GM21576 (cell line): ENCODE measurements around the gene PAXIP1.
"Not testable (repeated sequence)": the region's sequence is repeated elsewhere in the genome, so short reads cannot be mapped to it uniquely, and the experiment has no call there.

Experiments
- ATAC-seq: cut with Tn5 transposase; IDR thresholded peaks from one replicate; pipeline ENCODE4 v1.9.1; 2021; ENCODE audit warnings: mild to moderate bottlenecking, moderate library complexity; ENCODE audit not compliant: unreplicated experiment

Gene PAXIP1

DNA sequence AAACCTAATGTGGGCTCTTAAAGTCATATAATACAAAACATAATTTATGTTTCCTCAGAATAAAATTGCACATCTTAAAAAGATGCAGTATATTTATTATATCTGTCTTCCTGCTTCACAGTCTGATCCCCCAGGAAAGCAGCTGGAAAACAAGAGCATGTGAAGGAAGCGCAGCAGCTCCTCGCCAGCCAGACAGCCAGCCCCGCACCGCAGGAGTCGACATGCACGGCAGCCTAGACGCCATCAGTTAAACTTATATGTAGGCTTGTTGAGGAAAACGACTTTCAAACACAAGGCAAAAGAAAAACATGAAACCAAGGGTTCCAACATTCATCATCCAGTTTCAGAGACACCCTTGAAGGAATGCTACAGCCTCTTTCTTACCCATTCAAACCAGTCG lies 59.0 kb downstream of the PAXIP1 start:
- no peak for ATAC-seq

DNA sequence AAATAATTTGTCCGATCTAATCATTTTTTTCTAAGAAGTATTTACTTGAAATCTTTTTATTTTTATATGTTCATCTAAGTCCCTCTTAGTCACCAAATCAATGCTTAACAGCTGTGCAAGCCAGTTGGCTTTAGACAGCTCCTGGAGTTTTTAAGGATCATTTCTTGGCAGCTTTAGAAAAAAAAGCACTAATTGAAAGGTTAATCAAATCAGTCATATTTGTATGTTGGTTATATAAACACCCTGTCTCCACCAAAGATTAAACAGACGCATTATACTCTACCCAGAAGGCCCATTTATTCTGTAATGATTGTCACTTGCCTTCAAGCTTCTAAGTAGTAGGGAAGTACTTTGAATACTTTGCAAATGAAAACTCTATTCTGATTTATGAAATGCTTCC lies 60.2 kb downstream of the PAXIP1 start:
- no peak for ATAC-seq

- ATAC-seq: no peak
Observed at GRCh38 chr7:154937837-154938236, 65.1 kb downstream of the PAXIP1 start.

- not testable (repeated sequence) for ATAC-seq
Observed at GRCh38 chr7:154934353-154934952, 68.5 kb downstream of the PAXIP1 start.

GRCh38 chr7:154931906-154932305 lies 71.0 kb downstream of the PAXIP1 start:
- ATAC-seq: no peak

GRCh38 chr7:154929006-154929726 lies 73.8 kb downstream of the PAXIP1 start:
- ATAC-seq: no peak

- peak; percentile 80 for ATAC-seq
Observed at GRCh38 chr7:154928136-154929005, 74.6 kb downstream of the PAXIP1 start.

GRCh38 chr7:154927624-154928125 lies 75.2 kb downstream of the PAXIP1 start:
- peak; percentile 55 for ATAC-seq

- not testable (repeated sequence) for ATAC-seq
Observed at GRCh38 chr7:154922472-154922871, 80.5 kb downstream of the PAXIP1 start.

DNA sequence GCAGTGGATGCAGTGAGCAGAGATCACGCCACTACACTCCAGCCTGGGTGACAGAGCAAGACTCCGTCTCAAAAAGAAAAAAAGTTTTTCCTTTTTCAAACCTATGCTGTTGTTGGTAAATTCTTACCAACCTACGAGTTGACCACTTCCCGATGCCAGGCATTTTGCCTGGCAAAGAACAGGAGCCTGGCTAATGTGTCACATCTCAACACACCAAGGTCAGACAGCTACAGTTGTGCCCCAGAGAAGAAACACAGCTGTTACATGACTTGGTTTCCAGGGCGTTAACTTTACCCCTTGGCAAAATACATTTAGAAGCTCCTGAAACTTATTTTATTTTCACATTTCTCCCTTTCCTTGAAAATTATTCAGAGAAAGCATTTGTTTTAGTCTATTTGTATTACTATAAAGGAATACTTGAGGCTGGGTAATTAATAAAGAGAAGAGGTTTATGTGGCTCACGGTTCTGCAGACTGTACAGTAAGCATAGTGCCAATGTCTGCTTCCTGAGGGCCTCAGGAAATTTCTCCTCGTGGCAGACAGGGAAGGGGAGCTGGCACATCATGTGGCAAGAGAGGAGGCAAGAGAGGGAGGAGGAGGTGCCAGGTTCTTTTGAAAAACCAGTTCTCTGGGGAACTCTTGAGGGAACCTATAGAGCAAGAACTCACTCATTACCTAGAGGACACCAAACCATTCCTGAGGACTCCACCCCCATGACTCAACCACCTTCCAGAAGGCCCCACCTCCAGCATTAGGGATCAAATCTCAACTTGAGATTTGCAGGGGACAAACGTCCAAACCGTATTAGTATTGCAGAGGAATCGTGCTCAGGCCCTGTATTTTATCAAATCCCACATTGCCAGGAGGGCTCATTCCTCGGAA lies 83.3 kb downstream of the PAXIP1 start:
- ATAC-seq: no peak

GRCh38 chr7:154918741-154919140 lies 84.2 kb downstream of the PAXIP1 start:
- ATAC-seq: no peak

DNA sequence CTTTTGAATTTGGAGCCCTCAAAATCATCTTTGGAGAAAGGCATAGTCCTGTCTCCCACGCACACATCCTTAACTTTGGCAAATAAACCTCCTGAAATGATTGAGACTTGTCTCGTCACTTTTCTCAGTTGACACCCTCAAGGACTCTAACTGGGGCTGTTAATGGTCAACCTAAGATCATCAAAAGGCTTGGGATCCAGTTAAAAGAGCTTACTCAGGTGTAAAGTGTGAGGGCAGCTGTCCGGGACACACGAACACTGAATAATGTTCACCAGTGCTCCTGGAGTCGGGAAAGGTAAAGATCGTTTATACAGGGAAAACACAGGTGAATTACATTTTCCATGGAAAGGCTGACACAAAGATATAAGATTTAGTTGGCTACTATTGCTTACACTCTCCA lies 84.7 kb downstream of the PAXIP1 start:
- no peak for ATAC-seq

GRCh38 chr7:154917808-154918160 lies 85.1 kb downstream of the PAXIP1 start:
- ATAC-seq: no peak

DNA sequence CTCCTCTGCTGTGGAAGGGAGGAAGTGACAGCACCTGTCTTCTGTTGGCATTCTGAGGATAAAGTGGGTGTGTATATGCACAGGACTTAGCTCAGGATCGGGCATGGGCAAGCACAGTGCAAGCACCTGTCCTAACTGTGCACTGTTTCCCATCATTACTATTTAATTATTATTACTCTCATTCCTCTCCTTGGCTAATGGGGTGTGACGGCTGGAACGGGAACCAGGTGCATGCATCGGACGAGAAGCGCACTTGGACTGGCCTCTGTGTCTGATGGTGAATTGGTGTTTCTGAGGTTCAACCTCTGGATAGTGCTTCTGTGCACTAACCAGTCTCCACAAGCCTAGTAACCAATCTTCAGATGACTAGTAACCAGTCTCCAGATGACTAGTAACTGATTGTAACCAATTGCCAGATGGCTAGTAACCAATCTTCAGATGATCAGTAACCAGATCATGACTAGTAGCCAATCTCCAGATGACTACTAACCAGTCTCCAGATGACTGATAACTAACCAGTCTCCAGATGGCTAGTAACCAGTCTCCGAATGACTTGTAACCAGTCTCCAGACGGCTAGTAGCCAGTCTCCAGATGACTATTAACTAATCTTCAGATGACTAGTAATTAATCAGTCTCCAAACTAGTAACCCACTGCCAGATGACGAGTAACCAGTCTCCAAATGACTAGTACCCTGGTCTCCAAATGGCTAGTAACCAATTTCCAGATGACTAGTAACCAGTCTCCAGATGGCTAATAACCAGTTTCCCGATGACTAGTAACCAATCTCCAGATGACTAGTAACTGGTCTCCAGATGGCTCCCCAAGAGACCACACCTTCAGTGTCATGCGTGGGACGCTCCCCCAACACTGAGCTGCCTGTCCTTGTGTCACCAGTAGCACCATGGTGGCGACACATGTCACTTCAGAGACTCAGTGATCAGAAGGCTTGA lies 85.8 kb downstream of the PAXIP1 start:
- ATAC-seq: no peak

DNA sequence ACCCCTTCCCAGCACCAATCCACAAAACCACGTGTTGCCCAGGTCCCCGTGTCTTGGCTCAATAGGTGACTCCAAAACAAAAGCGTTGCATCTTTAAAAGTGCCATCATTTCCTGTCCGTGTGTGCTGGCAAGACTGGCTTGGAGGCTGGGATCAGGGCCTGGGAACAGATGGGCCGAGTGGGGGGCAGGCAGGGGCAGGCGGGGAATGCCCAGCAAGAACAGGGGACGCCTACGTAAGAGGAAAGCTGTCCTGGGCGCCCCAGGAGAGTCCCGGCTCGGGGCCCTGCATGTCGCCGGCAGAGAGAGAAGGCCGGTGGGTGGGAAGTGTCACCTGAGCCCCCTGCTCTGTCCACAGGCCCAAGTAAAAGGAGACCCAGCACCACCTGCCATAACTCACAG lies 86.5 kb downstream of the PAXIP1 start:
- ATAC-seq: no peak

DNA sequence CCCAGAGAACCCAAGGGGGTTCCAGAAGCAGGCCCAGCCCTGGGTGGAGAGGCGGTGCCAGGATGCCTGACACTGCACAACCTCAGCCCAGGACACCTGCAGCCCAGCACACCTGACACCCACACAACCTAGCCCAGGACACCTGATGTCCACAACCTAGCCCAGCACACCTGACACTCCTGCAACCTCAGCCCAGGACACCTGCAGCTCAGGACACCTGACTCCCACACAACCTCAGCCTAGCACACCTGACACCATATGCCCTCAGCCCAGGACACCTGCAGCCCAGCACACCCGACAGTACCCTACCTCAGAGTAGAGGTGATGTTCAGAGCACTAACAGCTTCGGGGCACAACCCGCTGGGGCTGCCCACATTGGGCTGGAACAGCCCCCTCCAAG lies 87.3 kb downstream of the PAXIP1 start:
- ATAC-seq: no peak

GRCh38 chr7:154914996-154915380 lies 87.9 kb downstream of the PAXIP1 start:
- ATAC-seq: no peak

DNA sequence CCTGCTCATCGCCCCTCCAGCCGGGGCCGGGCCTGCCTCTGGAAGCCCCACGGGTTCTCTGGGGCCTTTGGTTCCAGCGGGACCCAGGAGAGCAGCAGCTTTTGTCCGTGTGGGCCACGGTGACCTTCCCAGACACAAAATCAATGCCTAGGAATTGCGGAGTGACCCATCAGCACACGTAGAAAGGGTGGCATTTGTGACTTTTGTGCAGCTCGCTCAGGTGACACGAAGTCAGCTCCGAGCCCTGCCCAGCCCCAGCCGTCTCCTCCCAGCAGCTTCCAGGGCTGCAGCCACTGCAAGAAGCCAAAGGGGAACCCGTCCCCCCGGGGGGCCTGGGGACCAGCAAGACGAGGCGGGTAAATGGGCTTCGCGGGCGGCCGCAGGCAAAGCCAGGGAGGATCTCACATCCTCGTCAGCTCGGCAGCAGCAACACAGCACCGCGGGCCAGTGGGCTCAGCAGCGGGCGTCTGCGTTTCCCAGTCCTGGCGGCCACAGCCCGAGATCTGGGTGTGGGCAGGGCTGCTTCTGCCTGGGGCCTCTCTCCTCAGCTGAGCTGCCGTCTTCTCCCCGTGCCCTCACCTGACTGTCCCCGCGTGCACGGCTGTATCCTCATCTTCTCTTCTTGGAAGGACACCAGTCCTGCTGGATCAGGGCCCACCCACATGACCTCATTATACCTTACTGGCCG lies 88.5 kb downstream of the PAXIP1 start:
- ATAC-seq: no peak
